ENCODE results near the gene METTL2B.

Gene METTL2B, protein sequence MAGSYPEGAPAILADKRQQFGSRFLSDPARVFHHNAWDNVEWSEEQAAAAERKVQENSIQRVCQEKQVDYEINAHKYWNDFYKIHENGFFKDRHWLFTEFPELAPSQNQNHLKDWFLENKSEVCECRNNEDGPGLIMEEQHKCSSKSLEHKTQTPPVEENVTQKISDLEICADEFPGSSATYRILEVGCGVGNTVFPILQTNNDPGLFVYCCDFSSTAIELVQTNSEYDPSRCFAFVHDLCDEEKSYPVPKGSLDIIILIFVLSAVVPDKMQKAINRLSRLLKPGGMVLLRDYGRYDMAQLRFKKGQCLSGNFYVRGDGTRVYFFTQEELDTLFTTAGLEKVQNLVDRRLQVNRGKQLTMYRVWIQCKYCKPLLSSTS

GRCh38 chr7:128476402-128477335 is at the start of gene METTL2B:
TSS of gene METTL2B (plus strand) at chr7:128476748. CDS start at chr7:128476766, 18 bp downstream.
- DNase-seq: peak; percentile 88

GRCh38 chr7:128427289-128427891 is 49.2 kb upstream of the METTL2B start:
- peak; percentile 37 for DNase-seq

- no peak for DNase-seq
Measured at GRCh38 chr7:128430207-128430606, 46.3 kb upstream of the METTL2B start.

DNA sequence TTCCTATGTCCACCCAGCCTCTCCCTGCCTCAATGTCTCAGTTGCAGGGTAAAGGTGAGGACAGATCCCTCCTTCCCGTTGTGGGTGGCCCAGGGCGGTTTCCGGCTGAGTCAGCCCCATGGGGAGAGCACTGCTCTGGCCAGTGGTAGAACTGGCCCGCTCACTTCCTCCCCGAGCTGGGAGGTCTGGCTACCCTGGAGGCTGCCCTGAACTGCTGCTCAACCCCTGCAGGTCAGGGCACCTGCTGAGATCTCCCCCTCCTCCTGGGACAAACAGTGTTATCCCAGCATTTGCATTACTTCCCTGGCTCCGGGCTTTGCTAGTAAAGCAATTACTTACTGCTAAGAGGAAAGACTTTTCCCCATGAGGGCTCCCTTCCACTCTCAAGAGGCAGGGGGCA is 45.3 kb upstream of the METTL2B start:
- DNase-seq: no peak

GRCh38 chr7:128431754-128432153 is 44.8 kb upstream of the METTL2B start:
- DNase-seq: no peak

GRCh38 chr7:128434413-128435326 is 41.9 kb upstream of the METTL2B start:
- DNase-seq: no peak

DNA sequence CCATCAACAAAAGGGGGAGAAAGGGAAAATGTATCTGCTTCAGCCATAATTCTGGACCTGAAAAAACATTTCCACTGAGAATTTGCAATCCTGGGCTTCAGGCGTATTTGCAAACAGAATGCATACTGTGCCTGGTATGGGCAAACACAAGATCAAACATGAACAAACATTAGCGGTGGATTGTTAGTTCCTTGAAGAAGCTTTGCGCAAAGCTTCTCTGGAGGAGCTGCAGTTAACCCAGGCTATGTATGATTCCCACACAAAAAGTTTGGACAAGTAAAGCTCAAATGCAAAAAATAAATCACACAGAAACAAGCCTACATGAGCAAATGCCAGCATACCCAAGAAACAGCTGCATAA is 41.2 kb upstream of the METTL2B start:
- no peak for DNase-seq

DNA sequence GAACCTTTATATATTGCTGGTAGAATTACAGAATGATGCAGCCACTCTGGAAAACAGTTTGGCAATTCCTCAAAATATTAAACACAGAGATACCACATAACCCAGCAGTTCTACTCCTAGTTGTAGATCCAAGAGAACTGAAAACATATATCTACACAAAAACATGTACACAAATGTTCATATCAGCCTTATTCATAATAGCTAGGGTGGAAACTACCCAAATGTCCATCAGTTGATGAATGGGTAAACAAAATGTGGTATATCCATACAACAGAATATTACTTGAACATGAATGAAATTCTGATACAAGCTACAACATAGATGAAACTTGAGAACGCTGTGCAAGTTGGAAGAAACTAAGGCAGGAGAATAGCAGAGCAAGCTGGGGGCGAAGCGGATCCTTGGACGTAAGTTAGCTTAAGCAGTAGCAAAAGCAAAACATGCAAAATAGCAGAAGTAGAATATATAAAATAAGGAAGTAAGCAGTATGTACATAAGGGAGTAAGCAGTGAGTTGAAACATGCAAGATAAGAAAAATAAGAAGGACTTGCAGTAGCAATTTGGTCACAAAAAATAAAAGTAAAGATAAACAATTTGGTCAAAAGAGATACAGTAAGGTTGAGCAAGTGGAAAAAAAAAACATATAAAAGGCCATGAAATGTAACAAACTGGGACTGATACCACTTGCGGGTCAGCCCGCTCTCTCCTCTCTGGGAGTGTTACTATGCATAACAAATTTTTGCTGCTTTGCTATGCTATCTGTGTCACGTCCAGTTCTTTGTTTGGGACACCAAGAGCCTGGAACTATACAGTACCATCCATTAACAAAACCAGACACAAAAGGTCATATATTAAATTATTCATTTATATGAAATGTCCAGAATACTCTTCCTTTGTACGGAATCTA is 38.9 kb upstream of the METTL2B start:
- DNase-seq: no peak

GRCh38 chr7:128442356-128442755 is 34.2 kb upstream of the METTL2B start:
- DNase-seq: no peak

DNA sequence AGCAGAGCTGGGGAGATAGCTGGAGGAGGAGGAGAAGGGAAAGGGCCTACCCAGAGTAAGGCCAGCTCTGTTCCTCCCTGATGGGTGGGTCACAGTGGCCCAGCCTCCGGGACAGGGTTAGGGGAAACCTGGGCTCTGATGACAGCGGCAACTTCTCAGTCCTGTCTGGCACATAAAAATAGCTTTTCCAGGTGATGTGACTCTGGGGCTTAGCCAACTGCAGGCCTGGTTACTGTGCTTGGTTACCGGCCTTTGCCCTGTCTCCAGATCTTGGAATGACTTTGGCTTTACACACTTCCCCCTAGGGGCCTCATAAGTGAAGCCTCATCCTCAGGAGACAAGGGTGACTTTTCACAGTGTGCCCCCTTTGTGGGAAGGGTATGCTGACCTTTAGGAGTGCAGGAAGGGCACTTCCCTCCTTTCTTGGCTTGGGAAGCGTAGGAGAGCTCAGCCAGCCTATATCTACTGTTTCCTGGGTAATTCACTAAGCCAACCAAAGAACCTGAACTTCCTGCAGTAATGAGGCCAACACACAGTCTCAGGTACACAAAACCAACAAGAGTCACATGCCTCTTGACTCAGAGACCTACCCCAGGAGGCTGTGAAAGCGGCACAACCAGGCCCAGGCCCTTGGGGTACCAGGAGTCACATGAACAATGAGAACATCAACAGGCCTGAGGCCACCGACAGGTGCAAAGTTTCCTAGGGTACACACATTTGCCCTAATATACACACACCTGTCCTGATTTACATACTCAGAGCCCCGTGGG is 32.5 kb upstream of the METTL2B start:
- no peak for DNase-seq

- no peak for DNase-seq
Measured at GRCh38 chr7:128446306-128446705, 30.2 kb upstream of the METTL2B start.

- DNase-seq: no peak
Measured at GRCh38 chr7:128447941-128448564, 28.5 kb upstream of the METTL2B start.

- DNase-seq: no peak
Measured at GRCh38 chr7:128448751-128449302, 27.7 kb upstream of the METTL2B start.

DNA sequence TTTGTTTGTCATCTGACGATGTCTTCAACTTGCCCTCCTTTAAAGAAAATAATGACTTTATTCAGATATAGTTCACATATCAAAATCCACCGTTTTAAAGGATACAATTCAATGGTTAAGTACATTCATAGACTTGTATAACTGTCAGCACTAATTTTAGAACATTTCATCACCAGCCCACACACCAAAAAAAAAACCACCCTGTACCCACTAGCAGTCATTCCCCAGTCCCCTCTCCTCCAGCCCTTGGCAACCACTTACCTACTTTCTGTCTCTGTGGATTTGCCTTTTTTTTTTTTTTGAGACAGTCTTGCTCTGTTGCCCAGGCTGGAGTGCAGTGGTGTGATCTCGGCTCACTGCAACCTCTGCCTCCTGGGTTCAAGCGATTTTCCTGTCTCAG is 26.1 kb upstream of the METTL2B start:
- no peak for DNase-seq

DNA sequence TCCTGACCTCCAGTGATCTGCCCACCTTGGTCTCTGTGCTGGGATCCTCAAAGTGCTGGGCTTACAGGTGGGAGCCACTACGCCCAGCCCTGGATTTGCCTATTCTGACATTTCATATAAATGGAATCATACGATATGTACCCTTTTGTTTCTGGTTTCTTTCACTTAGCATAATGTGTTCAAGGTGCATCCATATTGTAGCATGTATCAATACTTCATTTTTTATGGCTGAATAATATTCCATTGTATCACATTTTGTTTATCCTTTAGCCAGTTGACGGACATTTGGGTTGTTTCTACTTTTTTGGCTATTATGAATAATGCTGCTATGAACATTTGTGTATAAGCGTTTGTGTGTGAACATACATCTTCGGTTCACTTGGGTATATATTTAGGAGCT is 25.6 kb upstream of the METTL2B start:
- DNase-seq: no peak

- no peak for DNase-seq
Measured at GRCh38 chr7:128452552-128452951, 24.0 kb upstream of the METTL2B start.

DNA sequence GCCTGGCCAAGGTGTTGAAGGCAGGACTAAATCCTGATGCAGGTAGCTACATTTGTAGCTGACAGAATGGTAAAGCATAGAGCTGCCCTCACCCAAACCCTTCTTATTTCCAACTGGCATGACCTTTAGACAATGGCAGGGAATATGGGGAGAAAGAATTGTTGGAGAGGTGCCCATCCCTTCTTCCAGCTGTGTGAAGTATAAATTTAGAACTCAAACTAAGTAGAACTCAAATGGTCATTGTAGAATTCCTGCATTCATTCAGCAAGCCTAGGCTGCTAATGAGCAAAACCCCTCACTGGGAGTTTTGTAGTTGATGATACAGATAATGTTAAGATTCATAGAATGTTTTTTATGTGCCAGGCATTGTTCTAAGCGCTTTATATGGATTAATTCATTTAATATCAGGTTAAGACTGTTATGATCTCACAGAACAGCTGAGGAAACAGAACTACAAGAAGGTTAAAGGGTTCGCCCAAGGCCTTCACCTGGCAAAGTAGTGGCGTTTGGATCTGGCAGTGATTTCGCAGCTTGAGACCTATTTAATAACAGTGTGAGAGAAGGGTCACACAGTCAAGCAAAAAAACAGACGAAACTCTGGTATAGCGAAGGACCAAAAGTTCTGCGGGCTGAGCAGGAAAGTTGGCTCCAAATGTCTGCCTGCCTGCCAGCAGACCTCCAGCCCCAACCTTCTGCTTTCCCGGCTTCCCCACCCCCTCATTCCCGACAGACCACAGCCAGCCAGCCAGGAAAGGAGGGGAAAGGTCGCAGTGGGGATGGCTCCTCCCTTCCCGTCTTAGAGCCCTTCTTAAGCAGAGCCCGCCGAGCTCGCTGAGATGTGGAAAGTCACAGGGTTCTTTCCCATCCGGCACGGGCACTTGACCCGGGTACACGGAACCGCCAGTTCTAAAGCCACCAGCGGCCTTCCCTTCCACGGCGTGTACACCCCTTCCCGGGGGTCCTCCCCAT is 22.4 kb upstream of the METTL2B start:
- no peak for DNase-seq

- DNase-seq: no peak
Measured at GRCh38 chr7:128454808-128455542, 21.6 kb upstream of the METTL2B start.

Measured in CD4-positive, alpha-beta T cell treated with Interleukin-17A for 4 hours (primary cell).